ENCODE results near the gene LPA. TPM values are rescaled to one million over a fixed set of nuclear protein-coding genes. Genes with fewer than 3 reads are reported as not detected.
"Not testable (repeated sequence)": the region's sequence is repeated elsewhere in the genome, so short reads cannot be mapped to it uniquely, and the experiment has no call there.

The LPA gene
- total and polyA plus RNA-seq, 10 donors = not detected

GRCh38 chr6:160586374-160586773 is 77.7 kb downstream of the LPA start:
- H3K4me3 ChIP-seq = no peak overlapping the region
- WGBS, 5 donors = 66 to 82% (median 82%) methylated on average over 4 of the region's 4 CpGs
- H3K27me3 ChIP-seq (replicated peaks in 1 of 7) = no peaks in the 10 kb centered on the region
- peaks cover 0 to 16% (median 4%) of the 10 kb centered on the region in 8 donors for H3K9me3 ChIP-seq
- no peaks in the 10 kb centered on the region for H3K36me3 ChIP-seq
- intact Hi-C loops (cut with DNase I; ENCODE audit: low total_unique reads) = no loop called here
- TF ChIP-seq POLR2A (IDR thresholded peaks at IDR 0.05) (no peak), POLR2AphosphoS5 (IDR thresholded peaks at IDR 0.05) (no peak), CTCF (IDR thresholded peaks at IDR 0.05 in 8 of 11, conservative IDR thresholded peaks at IDR 0.05 in 3 of 11) (no peak)
- H3K27ac ChIP-seq = no peak overlapping the region
- DNase-seq = no peak
- H3K4me1 ChIP-seq = no peaks in the 10 kb centered on the region

- Histone ChIP-seq H3K27ac (no peak overlapping the region), H3K4me1 (no peaks in the 10 kb centered on the region), H3K36me3 (no peaks in the 10 kb centered on the region), H3K27me3 (replicated peaks in 1 of 7) (no peaks in the 10 kb centered on the region), H3K4me3 (no peak overlapping the region), H3K9me3 (peaks cover 0 to 16% (median 4%) of the 10 kb centered on the region in 8 donors)
- no peak for DNase-seq
- intact Hi-C loops (cut with DNase I; ENCODE audit: low total_unique reads) = no loop called here
- TF ChIP-seq POLR2AphosphoS5 (IDR thresholded peaks at IDR 0.05) (no peak), POLR2A (IDR thresholded peaks at IDR 0.05) (no peak), CTCF (IDR thresholded peaks at IDR 0.05 in 8 of 11, conservative IDR thresholded peaks at IDR 0.05 in 3 of 11) (no peak)
These were observed 80.3 kb downstream of the LPA start for GRCh38 chr6:160583794-160584193.

GRCh38 chr6:160581406-160581805 is 82.7 kb downstream of the LPA start:
- WGBS, 5 donors = 46 to 78% (median 66%) methylated on average over 1 of the region's 1 CpG

GRCh38 chr6:160578515-160578914 is 85.6 kb downstream of the LPA start:
- intact Hi-C loops (cut with DNase I; ENCODE audit: low total_unique reads); H3K4me3 ChIP-seq; DNase-seq; H3K36me3 ChIP-seq; H3K4me1 ChIP-seq; H3K27ac ChIP-seq; H3K27me3 ChIP-seq (replicated peaks in 1 of 7): not testable (repeated sequence)
- WGBS, 5 donors = 61 to 74% (median 68%) methylated on average over 5 of the region's 5 CpGs
- H3K9me3 ChIP-seq = peaks cover 0 to 28% (median 4%) of the 10 kb centered on the region in 8 donors

More at GRCh38 chr6:160581406-160581805, 82.7 kb downstream of the LPA start:
- no peak for DNase-seq
- Histone ChIP-seq H3K27me3 (replicated peaks in 1 of 7) (no peaks in the 10 kb centered on the region), H3K27ac (no peak overlapping the region), H3K4me1 (no peaks in the 10 kb centered on the region), H3K4me3 (no peak overlapping the region), H3K36me3 (no peaks in the 10 kb centered on the region), H3K9me3 (peaks cover 0 to 16% (median 4%) of the 10 kb centered on the region in 8 donors)
- intact Hi-C loops (cut with DNase I; ENCODE audit: low total_unique reads) = no loop called here
- TF ChIP-seq POLR2A (IDR thresholded peaks at IDR 0.05) (no peak), POLR2AphosphoS5 (IDR thresholded peaks at IDR 0.05) (no peak), CTCF (IDR thresholded peaks at IDR 0.05 in 8 of 11, conservative IDR thresholded peaks at IDR 0.05 in 3 of 11) (no peak)

GRCh38 chr6:160573943-160574342 is 90.1 kb downstream of the LPA start:
- Histone ChIP-seq H3K36me3 (no peaks in the 10 kb centered on the region), H3K4me3 (no peak overlapping the region), H3K4me1 (no peaks in the 10 kb centered on the region), H3K27me3 (replicated peaks in 1 of 7) (no peaks in the 10 kb centered on the region), H3K27ac (no peak overlapping the region), H3K9me3 (peaks cover 0 to 21% (median 0%) of the 10 kb centered on the region in 8 donors)
- no peak for TF ChIP-seq POLR2AphosphoS5 (IDR thresholded peaks at IDR 0.05)
- TF ChIP-seq CTCF (IDR thresholded peaks at IDR 0.05 in 8 of 11, conservative IDR thresholded peaks at IDR 0.05 in 3 of 11) = no peak
- TF ChIP-seq POLR2A (IDR thresholded peaks at IDR 0.05) = no peak
- intact Hi-C loops (cut with DNase I; ENCODE audit: low total_unique reads) = no loop called here
- DNase-seq = no peak
- 63 to 80% (median 72%) methylated on average over 4 of the region's 4 CpGs for WGBS, 5 donors

GRCh38 chr6:160571201-160571600 is 92.9 kb downstream of the LPA start:
- DNase-seq; H3K4me3 ChIP-seq; H3K36me3 ChIP-seq; H3K27ac ChIP-seq; H3K4me1 ChIP-seq; intact Hi-C loops (cut with DNase I; ENCODE audit: low total_unique reads); H3K27me3 ChIP-seq (replicated peaks in 1 of 7): not testable (repeated sequence)
- peaks cover 0 to 21% (median 0%) of the 10 kb centered on the region in 8 donors for H3K9me3 ChIP-seq
